GM12872 (cell line): ENCODE results near the gene HCAR1.

ENCODE experiments used
- TF ChIP-seq, protein P1 (sequence below): IDR thresholded peaks from 3 replicates; pipeline ENCODE4 v1.5.1; 2011; ENCODE audit warnings: low read depth, mild to moderate bottlenecking, low read length, moderate library complexity; ENCODE audit not compliant: insufficient read depth

Gene HCAR1

DNA sequence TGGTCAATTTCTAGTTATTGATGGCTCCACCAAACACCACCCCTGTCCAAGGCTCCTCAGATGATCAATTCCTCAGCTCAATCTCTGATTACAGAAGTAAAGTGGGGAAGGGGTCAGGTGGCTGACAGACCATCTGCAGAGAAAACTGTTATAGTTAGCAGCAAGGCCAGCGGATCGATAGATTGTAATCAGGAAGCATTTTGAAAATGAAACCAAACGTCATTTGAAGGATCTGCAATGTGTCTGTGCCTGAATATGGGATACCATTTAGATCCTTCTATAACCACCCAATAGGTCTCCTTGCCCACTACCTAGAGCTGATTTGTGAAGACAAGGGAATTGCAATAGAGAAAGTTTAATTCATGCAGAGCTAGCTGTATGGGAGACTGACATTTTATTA is 39.1 kb downstream of the HCAR1 start:
- TF ChIP-seq, protein P1, sequence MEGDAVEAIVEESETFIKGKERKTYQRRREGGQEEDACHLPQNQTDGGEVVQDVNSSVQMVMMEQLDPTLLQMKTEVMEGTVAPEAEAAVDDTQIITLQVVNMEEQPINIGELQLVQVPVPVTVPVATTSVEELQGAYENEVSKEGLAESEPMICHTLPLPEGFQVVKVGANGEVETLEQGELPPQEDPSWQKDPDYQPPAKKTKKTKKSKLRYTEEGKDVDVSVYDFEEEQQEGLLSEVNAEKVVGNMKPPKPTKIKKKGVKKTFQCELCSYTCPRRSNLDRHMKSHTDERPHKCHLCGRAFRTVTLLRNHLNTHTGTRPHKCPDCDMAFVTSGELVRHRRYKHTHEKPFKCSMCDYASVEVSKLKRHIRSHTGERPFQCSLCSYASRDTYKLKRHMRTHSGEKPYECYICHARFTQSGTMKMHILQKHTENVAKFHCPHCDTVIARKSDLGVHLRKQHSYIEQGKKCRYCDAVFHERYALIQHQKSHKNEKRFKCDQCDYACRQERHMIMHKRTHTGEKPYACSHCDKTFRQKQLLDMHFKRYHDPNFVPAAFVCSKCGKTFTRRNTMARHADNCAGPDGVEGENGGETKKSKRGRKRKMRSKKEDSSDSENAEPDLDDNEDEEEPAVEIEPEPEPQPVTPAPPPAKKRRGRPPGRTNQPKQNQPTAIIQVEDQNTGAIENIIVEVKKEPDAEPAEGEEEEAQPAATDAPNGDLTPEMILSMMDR: no peak

DNA sequence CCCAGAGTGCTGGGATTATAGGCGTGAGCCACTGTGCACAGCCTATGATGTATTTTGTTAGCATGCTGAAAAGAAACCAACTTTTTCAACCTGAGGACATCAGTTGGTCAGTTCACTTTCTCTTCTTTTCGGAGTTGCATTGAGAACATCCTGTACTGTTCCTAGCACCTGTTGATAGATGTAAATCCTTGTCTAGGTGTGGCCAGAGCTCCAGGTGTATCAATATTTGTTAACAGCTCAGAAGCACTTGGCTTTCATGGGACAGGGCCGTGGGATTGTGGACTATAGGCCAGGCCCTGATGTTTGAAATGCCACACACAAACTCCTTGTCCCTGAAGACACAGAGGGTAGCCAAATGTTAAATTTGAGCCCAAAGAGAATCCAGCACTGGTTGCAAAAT is 42.4 kb downstream of the HCAR1 start:
- TF ChIP-seq, protein P1: no peak

DNA sequence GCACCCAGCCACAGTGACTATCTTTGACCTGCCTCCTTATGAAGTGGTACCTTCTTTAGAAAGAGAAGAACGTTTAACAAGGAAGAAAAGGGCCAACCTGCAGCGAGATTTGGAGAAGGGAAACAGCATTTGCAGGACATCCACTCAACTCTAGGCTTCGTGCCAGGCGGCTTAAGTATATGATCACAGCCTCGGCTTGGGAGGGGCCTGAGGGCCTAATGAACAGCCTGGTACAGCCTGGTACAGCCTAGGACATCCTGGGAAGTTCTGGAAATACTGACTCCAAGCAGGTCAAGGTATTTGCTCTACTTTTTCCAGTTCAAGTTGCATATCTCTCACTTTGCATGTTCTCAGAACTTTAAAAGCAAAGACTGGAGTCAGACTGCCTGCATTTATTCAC is 43.6 kb downstream of the HCAR1 start:
- TF ChIP-seq, protein P1: no peak

DNA sequence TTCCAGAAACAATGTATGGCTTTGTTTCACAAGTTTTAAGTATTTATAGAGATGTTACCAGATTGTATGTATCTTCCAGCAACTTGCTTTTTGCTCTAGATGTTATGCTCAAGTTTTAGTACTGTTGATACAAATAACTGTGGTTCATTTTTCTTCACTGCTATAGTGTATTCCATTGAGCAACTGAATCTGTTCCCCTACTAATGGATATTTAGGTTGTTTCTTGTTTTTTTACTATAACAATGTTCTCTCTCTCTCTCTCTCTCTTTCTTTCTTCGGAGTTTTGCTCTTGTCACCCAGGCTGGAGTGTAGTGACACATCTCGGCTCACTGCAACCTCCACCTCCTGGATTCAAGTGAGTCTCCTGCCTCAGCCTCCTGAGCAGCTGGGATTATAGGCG is 44.1 kb downstream of the HCAR1 start:
- TF ChIP-seq, protein P1: no peak

DNA sequence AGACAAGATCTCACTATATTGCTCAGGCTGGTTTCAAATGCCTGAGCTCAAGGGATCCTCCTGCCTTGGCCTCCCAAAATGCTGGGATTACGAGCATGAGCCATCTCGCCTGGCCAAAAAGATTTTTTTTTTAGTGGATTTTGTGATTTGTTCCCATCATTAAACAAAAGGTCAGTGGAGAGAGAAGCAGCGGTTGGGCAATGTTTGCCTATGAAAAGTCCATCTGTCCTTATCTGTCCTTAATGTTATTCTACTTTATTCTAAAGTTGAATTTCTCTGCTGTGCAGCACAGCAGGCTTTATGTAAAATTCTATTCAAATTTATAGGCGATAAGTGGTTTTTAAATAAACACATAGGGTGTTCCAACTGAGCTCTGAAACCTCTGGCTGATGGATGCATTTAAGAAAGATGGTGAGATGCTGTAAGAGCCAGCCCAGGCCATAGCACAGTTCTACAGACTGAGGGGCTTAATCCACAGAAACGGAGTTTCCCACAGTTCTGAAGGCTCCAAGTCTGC is 46.3 kb downstream of the HCAR1 start:
- TF ChIP-seq, protein P1: no peak

DNA sequence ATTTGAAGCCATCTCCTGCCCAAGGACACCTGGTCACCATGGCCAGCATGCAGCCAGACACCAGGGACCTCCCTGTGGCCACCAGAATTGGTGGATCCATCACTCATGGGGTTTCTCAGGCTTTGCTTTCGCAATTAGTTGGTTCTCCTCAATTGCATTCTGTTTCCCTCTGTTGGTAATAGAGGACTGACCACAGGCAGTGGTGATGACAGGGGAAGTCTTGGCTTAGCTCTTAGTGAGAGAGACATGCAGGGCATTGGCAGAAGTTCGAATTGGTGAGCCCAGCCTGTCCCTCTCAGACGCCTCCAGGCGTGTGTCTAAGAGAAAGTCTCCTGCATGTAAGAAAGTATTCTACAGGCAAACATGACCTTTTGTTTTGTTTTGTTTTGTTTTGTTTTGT is 48.8 kb downstream of the HCAR1 start:
- TF ChIP-seq, protein P1: no peak
